Measurements from ENCODE around the gene OR11A1. TPM values are rescaled to one million over a fixed set of nuclear protein-coding genes. Genes with fewer than 3 reads are reported as not detected.

Gene OR11A1
- total RNA-seq, 1 donor from 2014 or later = not detected

- intact Hi-C loops (cut with DNase I) = no loop called here
- DNase-seq (ENCODE audit: low spot score) = no peak
Measured at GRCh38 chr6:29414588-29414987, 42.3 kb downstream of the OR11A1 start, which contains the start of gene OR12D1. OR12D1 (plus strand) TSS chr6:29414928.

GRCh38 chr6:29403801-29404200 is 53.1 kb downstream of the OR11A1 start:
- DNase-seq (ENCODE audit: low spot score) = no peak
- intact Hi-C loops (cut with DNase I) = no loop called here

- intact Hi-C loops (cut with DNase I) = no loop called here
- DNase-seq (ENCODE audit: low spot score) = no peak
Measured at GRCh38 chr6:29399525-29399924, 57.3 kb downstream of the OR11A1 start.

GRCh38 chr6:29395331-29395730 is 61.5 kb downstream of the OR11A1 start, which contains the start of gene OR12D2:
OR12D2 (plus strand) TSS chr6:29395631; CDS start chr6:29396700, 1,069 bp downstream.
- intact Hi-C loops (cut with DNase I) = no loop called here
- DNase-seq (ENCODE audit: low spot score) = no peak

- intact Hi-C loops (cut with DNase I) = no loop called here
Measured at GRCh38 chr6:29388533-29388932, 68.3 kb downstream of the OR11A1 start.

GRCh38 chr6:29376003-29376402 is 80.9 kb downstream of the OR11A1 start:
- DNase-seq (ENCODE audit: low spot score) = no peak
- intact Hi-C loops (cut with DNase I) = no loop called here

More at GRCh38 chr6:29388533-29388932, 68.3 kb downstream of the OR11A1 start:
- no peak for DNase-seq (ENCODE audit: low spot score)

Other genes starting within 250 kb of the OR11A1 start
- not detected for gene OR14J1, start 155.4 kb downstream of the OR11A1 start, total RNA-seq
- gene OR5V1, start 88.2 kb downstream of the OR11A1 start, total RNA-seq = not detected
- gene OR12D3, start 81.8 kb downstream of the OR11A1 start, total RNA-seq = not detected
- gene OR12D2, start 61.4 kb downstream of the OR11A1 start, total RNA-seq = not detected
- not detected for gene OR12D1, start 42.1 kb downstream of the OR11A1 start, total RNA-seq
- gene OR10C1, start 17.8 kb downstream of the OR11A1 start, total RNA-seq = not detected
- gene OR2H1, start 84 bp upstream of the OR11A1 start, total RNA-seq = not detected
- gene MAS1L, start 30.9 kb upstream of the OR11A1 start, total RNA-seq = not detected
- gene UBD, start 102.7 kb upstream of the OR11A1 start, total RNA-seq = not detected
- gene OR2H2, start 128.1 kb upstream of the OR11A1 start, total RNA-seq = not detected
- gene GABBR1, start 176.1 kb upstream of the OR11A1 start, total RNA-seq = 29.5 TPM
- gene MOG, start 200.0 kb upstream of the OR11A1 start, total RNA-seq = 2.0 TPM
- not detected for gene ZFP57, start 224.1 kb upstream of the OR11A1 start, total RNA-seq